Endothelial cell (in vitro differentiated cells): ENCODE data around the gene LRBA. TPM values are rescaled to one million over a fixed set of nuclear protein-coding genes. Genes with fewer than 3 reads are reported as not detected.
"Not testable (repeated sequence)": the region's sequence is repeated elsewhere in the genome, so short reads cannot be mapped to it uniquely, and the experiment has no call there.

Experiments used
- DNase-seq: peaks from one replicate; pipeline ENCODE4 v3.0.0; 2021; ENCODE audit warnings: low spot score
- H3K27ac Mint-ChIP-seq: one replicate; pipeline ENCODE4 v1.8.0; 2021; ENCODE audit warnings: mixed read lengths, inconsistent platforms; ENCODE audit not compliant: unreplicated experiment
- H3K27me3 Mint-ChIP-seq: one replicate; pipeline ENCODE4 v1.8.0; 2021; ENCODE audit warnings: mild to moderate bottlenecking, moderate library complexity, mixed read lengths, inconsistent platforms; ENCODE audit not compliant: unreplicated experiment
- H3K36me3 Mint-ChIP-seq: one replicate; pipeline ENCODE4 v1.8.0; 2021; ENCODE audit warnings: mild to moderate bottlenecking, low read depth, mixed read lengths, inconsistent platforms; ENCODE audit not compliant: unreplicated experiment
- H3K4me1 Mint-ChIP-seq: one replicate; pipeline ENCODE4 v1.8.0; 2021; ENCODE audit warnings: mild to moderate bottlenecking, mixed read lengths, inconsistent platforms; ENCODE audit not compliant: unreplicated experiment
- H3K4me3 Mint-ChIP-seq: one replicate; pipeline ENCODE4 v1.8.0; 2021; ENCODE audit warnings: mild to moderate bottlenecking, mixed read lengths, inconsistent platforms; ENCODE audit not compliant: unreplicated experiment
- H3K9me3 Mint-ChIP-seq: one replicate; pipeline ENCODE4 v1.8.0; 2021; ENCODE audit warnings: mixed read lengths, inconsistent platforms; ENCODE audit not compliant: unreplicated experiment
- total RNA-seq: library from RNA; stranded (reverse); fragmentation: NEBNext Ultra II Directional; extraction: Animal tissue kit (Norgen Biotek cat#: 25700); gene quantifications from one replicate; pipeline ENCODE4 v1.2.1, GENCODE V29; 2021; ENCODE audit not compliant: unreplicated experiment
- TF ChIP-seq, protein P1 (sequence below): fragments of 200-600 bp; sonication (generic); IDR thresholded peaks from one replicate; pipeline ENCODE4 v1.5.0; 2021; ENCODE audit warnings: antibody characterized with exemption; ENCODE audit not compliant: unreplicated experiment

LRBA gene
- total RNA-seq, 1 donor from 2014 or later: 44.3 TPM

DNA sequence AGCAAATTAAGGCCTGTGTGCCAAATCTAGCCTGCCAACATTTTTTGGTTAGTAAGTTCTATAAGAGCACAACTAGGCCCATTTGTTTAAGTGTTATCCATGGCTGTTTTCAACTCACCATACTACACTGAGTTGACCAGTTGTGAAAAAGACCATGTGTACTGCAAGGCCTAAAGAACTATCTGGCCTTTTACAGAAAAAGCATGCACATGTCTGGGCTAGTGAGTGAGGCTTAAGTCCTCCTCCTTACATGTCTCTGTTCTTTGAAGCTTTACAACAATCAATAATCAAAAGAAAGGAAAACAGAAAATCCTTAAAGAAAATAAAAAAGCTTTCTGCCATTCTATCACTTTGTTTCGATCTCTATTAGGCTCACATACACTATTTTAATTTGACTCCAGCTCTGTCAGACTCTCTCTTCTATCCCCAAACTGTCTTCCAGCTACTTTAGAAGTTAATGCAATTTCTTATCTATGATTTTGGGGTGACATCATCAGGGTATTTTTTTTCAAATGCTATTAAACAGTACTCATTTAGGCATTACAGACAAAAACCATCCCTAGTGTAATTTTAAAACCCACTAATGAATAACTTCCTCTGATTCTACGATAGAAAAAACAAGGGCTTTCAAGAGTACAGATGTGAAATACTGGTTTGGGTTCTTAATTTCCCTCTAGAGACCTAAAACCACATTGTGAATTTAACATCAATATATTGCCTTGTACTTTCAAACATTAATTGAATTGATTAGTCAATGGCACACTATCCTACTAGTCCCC, 271.3 kb downstream of the LRBA start:
- Mint-ChIP-seq H3K27ac (no peak overlapping the region), H3K9me3 (no peaks in the 10 kb centered on the region), H3K4me3 (no peak overlapping the region), H3K36me3 (no peaks in the 10 kb centered on the region), H3K4me1 (no peaks in the 10 kb centered on the region), H3K27me3 (peaks cover 1% of the 10 kb centered on the region)
- DNase-seq: no peak
- TF ChIP-seq, protein P1, sequence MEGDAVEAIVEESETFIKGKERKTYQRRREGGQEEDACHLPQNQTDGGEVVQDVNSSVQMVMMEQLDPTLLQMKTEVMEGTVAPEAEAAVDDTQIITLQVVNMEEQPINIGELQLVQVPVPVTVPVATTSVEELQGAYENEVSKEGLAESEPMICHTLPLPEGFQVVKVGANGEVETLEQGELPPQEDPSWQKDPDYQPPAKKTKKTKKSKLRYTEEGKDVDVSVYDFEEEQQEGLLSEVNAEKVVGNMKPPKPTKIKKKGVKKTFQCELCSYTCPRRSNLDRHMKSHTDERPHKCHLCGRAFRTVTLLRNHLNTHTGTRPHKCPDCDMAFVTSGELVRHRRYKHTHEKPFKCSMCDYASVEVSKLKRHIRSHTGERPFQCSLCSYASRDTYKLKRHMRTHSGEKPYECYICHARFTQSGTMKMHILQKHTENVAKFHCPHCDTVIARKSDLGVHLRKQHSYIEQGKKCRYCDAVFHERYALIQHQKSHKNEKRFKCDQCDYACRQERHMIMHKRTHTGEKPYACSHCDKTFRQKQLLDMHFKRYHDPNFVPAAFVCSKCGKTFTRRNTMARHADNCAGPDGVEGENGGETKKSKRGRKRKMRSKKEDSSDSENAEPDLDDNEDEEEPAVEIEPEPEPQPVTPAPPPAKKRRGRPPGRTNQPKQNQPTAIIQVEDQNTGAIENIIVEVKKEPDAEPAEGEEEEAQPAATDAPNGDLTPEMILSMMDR: no peak

DNA sequence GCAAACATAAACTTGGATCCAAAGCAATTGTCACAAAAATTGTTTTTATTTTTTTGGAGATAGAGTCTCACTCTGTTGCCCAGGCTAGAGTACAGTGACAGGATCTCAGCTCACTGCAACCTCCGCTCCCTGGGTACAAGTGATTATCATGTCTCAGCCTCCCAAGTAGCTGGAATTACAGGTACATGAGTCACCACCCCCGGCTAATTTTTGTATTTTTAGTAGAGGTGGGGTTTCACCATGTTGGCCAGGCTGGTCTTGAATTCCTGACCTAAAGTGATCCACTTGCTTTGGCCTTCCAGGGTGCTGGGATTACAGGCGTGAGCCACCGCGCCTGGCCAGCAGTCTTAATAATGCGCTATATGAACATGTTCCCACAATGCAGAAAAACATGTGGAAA, 272.2 kb downstream of the LRBA start:
- not testable (repeated sequence) for H3K4me1 Mint-ChIP-seq, H3K27ac Mint-ChIP-seq, H3K4me3 Mint-ChIP-seq, DNase-seq, H3K36me3 Mint-ChIP-seq, H3K9me3 Mint-ChIP-seq, H3K27me3 Mint-ChIP-seq

DNA sequence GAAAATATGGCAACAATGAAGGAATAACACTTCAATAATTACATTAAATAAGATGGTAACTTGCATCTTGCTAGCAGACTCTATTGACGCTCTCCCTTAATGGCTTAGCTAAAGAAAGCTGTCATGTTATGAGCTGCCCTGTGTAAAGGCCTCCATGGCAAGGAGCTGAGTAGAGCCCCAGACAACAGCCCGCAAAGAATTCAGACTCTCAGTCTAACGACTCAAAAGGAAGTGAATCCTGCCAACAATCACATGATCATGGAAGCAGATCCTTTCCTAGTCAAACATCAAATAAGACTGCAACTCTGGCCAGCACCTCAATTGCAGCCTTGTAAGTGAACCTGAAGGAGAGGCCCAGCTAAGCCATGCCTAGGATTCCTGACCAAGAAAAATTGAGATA, 275.5 kb downstream of the LRBA start:
- no peak for DNase-seq
- no peaks in the 10 kb centered on the region for H3K9me3 Mint-ChIP-seq
- no peak overlapping the region for H3K4me3 Mint-ChIP-seq
- H3K27ac Mint-ChIP-seq: no peak overlapping the region
- no peaks in the 10 kb centered on the region for H3K27me3 Mint-ChIP-seq
- H3K4me1 Mint-ChIP-seq: no peaks in the 10 kb centered on the region
- no peaks in the 10 kb centered on the region for H3K36me3 Mint-ChIP-seq
- TF ChIP-seq, protein P1: no peak

- H3K27me3 Mint-ChIP-seq: no peaks in the 10 kb centered on the region
- DNase-seq: no peak
- H3K27ac Mint-ChIP-seq: no peak overlapping the region
- no peaks in the 10 kb centered on the region for H3K9me3 Mint-ChIP-seq
- peaks cover 11% of the 10 kb centered on the region for H3K36me3 Mint-ChIP-seq
- H3K4me1 Mint-ChIP-seq: no peaks in the 10 kb centered on the region
- TF ChIP-seq, protein P1: no peak
- H3K4me3 Mint-ChIP-seq: peak overlapping the region; percentile 10
Measured at GRCh38 chr4:150725957-150726523, 289.0 kb downstream of the LRBA start.

DNA sequence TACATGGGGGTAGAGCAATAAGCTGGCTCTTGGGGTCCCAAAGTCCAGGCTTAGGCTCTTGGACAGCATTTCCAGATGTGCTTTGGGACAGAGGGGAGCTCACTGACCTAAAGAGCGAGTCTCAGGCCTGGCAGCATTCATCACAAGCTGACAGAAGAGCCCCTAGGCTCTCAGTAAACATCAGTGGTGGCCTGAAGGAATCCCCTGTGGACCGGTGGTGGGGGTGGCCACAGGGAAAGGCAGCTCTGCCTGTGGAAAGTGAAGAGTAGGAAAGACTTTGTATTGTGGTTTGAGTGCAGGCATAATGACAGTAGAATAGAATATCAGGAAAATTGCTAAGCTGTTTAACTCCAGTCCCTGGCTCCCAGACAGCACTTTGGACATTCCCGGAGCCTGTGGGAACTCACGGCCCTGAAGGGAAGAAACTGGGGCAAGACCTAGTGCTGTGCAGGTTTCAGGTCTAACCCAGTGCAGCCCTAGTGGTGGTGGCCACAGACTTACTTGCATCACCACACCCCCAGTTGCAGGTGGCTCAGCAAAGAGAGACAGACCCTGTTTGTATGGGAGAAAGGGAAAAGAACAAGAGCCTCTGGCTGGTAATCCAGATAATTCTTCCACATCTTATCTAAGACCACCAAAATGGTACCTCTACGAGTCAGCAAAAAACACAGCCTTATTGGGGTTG, 291.2 kb downstream of the LRBA start:
- no peak overlapping the region for H3K4me3 Mint-ChIP-seq
- TF ChIP-seq, protein P1: no peak
- no peak for DNase-seq
- no peaks in the 10 kb centered on the region for H3K27me3 Mint-ChIP-seq
- no peaks in the 10 kb centered on the region for H3K9me3 Mint-ChIP-seq
- H3K27ac Mint-ChIP-seq: no peak overlapping the region
- H3K36me3 Mint-ChIP-seq: peaks cover 11% of the 10 kb centered on the region
- peaks cover 5% of the 10 kb centered on the region for H3K4me1 Mint-ChIP-seq
